Chondrocyte (in vitro differentiated cells): Measurements from ENCODE around the gene GRN. TPM values are rescaled to one million over a fixed set of nuclear protein-coding genes. Genes with fewer than 3 reads are reported as not detected.

Experiments used
- DNase-seq: peaks from one replicate; pipeline ENCODE4 v3.0.0; 2021; ENCODE audit warnings: mixed read lengths, low spot score
- H3K27ac Mint-ChIP-seq: one replicate; pipeline ENCODE4 v1.8.0; 2021; ENCODE audit warnings: mild to moderate bottlenecking, moderate library complexity, mixed read lengths; ENCODE audit not compliant: unreplicated experiment
- H3K27me3 Mint-ChIP-seq: 2 replicates; pipeline ENCODE4 v1.8.0; 2021; ENCODE audit warnings: low read depth, mixed read lengths
- H3K36me3 Mint-ChIP-seq: 2 replicates; pipeline ENCODE4 v1.8.0; 2021; ENCODE audit warnings: low read depth, mixed read lengths
- H3K4me1 Mint-ChIP-seq: 2 replicates; pipeline ENCODE4 v1.8.0; 2021; ENCODE audit warnings: low read depth, mild to moderate bottlenecking, mixed read lengths
- H3K4me3 Mint-ChIP-seq: one replicate; pipeline ENCODE4 v1.8.0; 2021; ENCODE audit warnings: mild to moderate bottlenecking, moderate library complexity, mixed read lengths; ENCODE audit not compliant: unreplicated experiment
- H3K9me3 Mint-ChIP-seq: 2 replicates; pipeline ENCODE4 v1.8.0; 2021; ENCODE audit warnings: low read depth, mixed read lengths
- CTCF ChIP-seq: fragments of 200-600 bp; sonication (generic); IDR thresholded peaks from 2 replicates; pipeline ENCODE4 v1.5.0; 2021; ENCODE audit warnings: antibody characterized with exemption, mild to moderate bottlenecking, moderate library complexity
- total RNA-seq: library from RNA; stranded (reverse); gene quantifications from 3 replicates; pipeline ENCODE4 v1.2.1, GENCODE V29; 2021

The GRN gene
- total RNA-seq, 1 donor from 2014 or later: 342 TPM

GRCh38 chr17:44317545-44317944, 27.6 kb upstream of the GRN start:
- Mint-ChIP-seq H3K4me3 (no peak overlapping the region), H3K27me3 (peaks cover 33% of the 10 kb centered on the region), H3K9me3 (no peaks in the 10 kb centered on the region), H3K4me1 (peaks cover 11% of the 10 kb centered on the region), H3K36me3 (peaks cover 13% of the 10 kb centered on the region), H3K27ac (no peak overlapping the region)
- DNase-seq: no peak
- no peak for TF ChIP-seq CTCF

GRCh38 chr17:44318077-44318892, 26.8 kb upstream of the GRN start:
- no peak for DNase-seq
- no peaks in the 10 kb centered on the region for H3K9me3 Mint-ChIP-seq
- no peak for TF ChIP-seq CTCF
- H3K27ac Mint-ChIP-seq: no peak overlapping the region
- peaks cover 13% of the 10 kb centered on the region for H3K36me3 Mint-ChIP-seq
- H3K4me3 Mint-ChIP-seq: no peak overlapping the region
- H3K27me3 Mint-ChIP-seq: peaks cover 33% of the 10 kb centered on the region
- peaks cover 11% of the 10 kb centered on the region for H3K4me1 Mint-ChIP-seq

GRCh38 chr17:44320066-44320465, 25.0 kb upstream of the GRN start:
- Mint-ChIP-seq H3K36me3 (peaks cover 13% of the 10 kb centered on the region), H3K9me3 (no peaks in the 10 kb centered on the region), H3K27me3 (peaks cover 27% of the 10 kb centered on the region), H3K27ac (no peak overlapping the region), H3K4me1 (peaks cover 20% of the 10 kb centered on the region), H3K4me3 (no peak overlapping the region)
- DNase-seq: no peak
- no peak for TF ChIP-seq CTCF

- H3K27ac Mint-ChIP-seq: no peak overlapping the region
- peaks cover 16% of the 10 kb centered on the region for H3K27me3 Mint-ChIP-seq
- H3K36me3 Mint-ChIP-seq: peaks cover 13% of the 10 kb centered on the region
- no peak for DNase-seq
- no peak for TF ChIP-seq CTCF
- no peak overlapping the region for H3K4me3 Mint-ChIP-seq
- H3K4me1 Mint-ChIP-seq: peaks cover 20% of the 10 kb centered on the region
- no peaks in the 10 kb centered on the region for H3K9me3 Mint-ChIP-seq
Observed at GRCh38 chr17:44321246-44322120, 23.6 kb upstream of the GRN start.

- TF ChIP-seq CTCF: no peak
- no peak for DNase-seq
- Mint-ChIP-seq H3K27me3 (peaks cover 7% of the 10 kb centered on the region), H3K4me1 (peaks cover 24% of the 10 kb centered on the region), H3K27ac (no peak overlapping the region), H3K36me3 (peaks cover 13% of the 10 kb centered on the region), H3K4me3 (no peak overlapping the region), H3K9me3 (no peaks in the 10 kb centered on the region)
Observed at GRCh38 chr17:44322236-44322895, 22.7 kb upstream of the GRN start.
